Vagina (tissue), 2 donors: Measurements from ENCODE around the gene TP53RK. TPM values are rescaled to one million over a fixed set of nuclear protein-coding genes. Genes with fewer than 3 reads are reported as not detected.

Experiments
- DNase-seq, 2 donors: peaks; one replicate each; pipeline ENCODE4 v3.0.0-alpha.2; 2017; ENCODE audit errors: extremely low spot score in 2 of 2
- H3K27ac ChIP-seq: fragments of 200-600 bp; sonication (generic); one replicate; pipeline ENCODE4 v1.5.1; 2019
- H3K27me3 ChIP-seq: fragments of 200-600 bp; sonication (generic); one replicate; pipeline ENCODE4 v1.5.1; 2019
- H3K36me3 ChIP-seq, 2 donors: fragments of 200-600 bp; sonication (generic); one replicate each; pipeline ENCODE4 v1.5.1; 2017 to 2019
- H3K4me1 ChIP-seq: fragments of 200-600 bp; sonication (generic); one replicate; pipeline ENCODE4 v1.5.1; 2019
- H3K4me3 ChIP-seq, 2 donors: fragments of 200-600 bp; sonication (generic); 1 replicate in 1 of 2; 2 replicates in 1 of 2; pipeline ENCODE4 v1.5.1; 2016 to 2019
- H3K9me3 ChIP-seq: fragments of 200-600 bp; sonication (generic); one replicate; pipeline ENCODE4 v1.5.1; 2019
- CTCF ChIP-seq, 3 experiments: fragments of 450-650 bp in 2 of 3; fragments of 200-600 bp in 1 of 3; sonication (generic) in 1 of 3; IDR thresholded peaks; one replicate each; pipeline ENCODE4 v1.5.1; 2017 to 2019; ENCODE audit warnings: antibody characterized with exemption in 3 of 3, mild to moderate bottlenecking in 2 of 3, moderate library complexity in 2 of 3
- POLR2A ChIP-seq, 2 donors: fragments of 450-650 bp; IDR thresholded peaks; one replicate each; pipeline ENCODE4 v1.6.1; 2017; ENCODE audit warnings: antibody characterized with exemption in 2 of 2, mild to moderate bottlenecking in 2 of 2, moderate library complexity in 2 of 2
- POLR2AphosphoS5 ChIP-seq, 2 donors: sonication (generic); formaldehyde crosslinking; IDR thresholded peaks; one replicate each; pipeline ENCODE4 v1.9.0; 2017; ENCODE audit warnings: antibody characterized with exemption in 2 of 2, mild to moderate bottlenecking in 2 of 2, low read depth in 1 of 2; ENCODE audit not compliant: insufficient read depth in 1 of 2
- intact Hi-C: fragments of 100-400 bp; cut with DNase I; formaldehyde crosslinking; loops from one replicate; pipeline ENCODE4 v1.15.1; 2023
- total RNA-seq: library from RNA; depleted of rRNA; stranded (reverse); fragments of >200 nt; gene quantifications from one replicate; pipeline ENCODE4 v1.2.3, GENCODE V29; 2016

TP53RK gene
- total RNA-seq, 1 donor from 2014 or later, result 27.7 TPM

GRCh38 chr20:46724343-46724959, 35.2 kb upstream of the TP53RK start:
- Histone ChIP-seq H3K36me3 (peaks cover 0 to 10% of the 10 kb centered on the region in 2 donors), H3K27me3 (no peaks in the 10 kb centered on the region)

GRCh38 chr20:46723039-46723438, 33.8 kb upstream of the TP53RK start:
- no peaks in the 10 kb centered on the region for H3K27me3 ChIP-seq
- intact Hi-C loops, result no loop called here
- no peaks in the 10 kb centered on the region for H3K4me1 ChIP-seq
- H3K27ac ChIP-seq, result no peak overlapping the region
- no peak for DNase-seq
- TF ChIP-seq POLR2A (IDR thresholded peaks at IDR 0.05), result no peak
- TF ChIP-seq POLR2AphosphoS5 (IDR thresholded peaks at IDR 0.05; ENCODE audit: insufficient read depth in 1 of 2, low read depth in 1 of 2), result no peak
- no peak for TF ChIP-seq CTCF (IDR thresholded peaks at IDR 0.05)
- peaks cover 0 to 10% of the 10 kb centered on the region in 2 donors for H3K36me3 ChIP-seq
- H3K4me3 ChIP-seq, result no peak overlapping the region
- H3K9me3 ChIP-seq, result no peaks in the 10 kb centered on the region

More at GRCh38 chr20:46724343-46724959, 35.2 kb upstream of the TP53RK start:
- no peak for TF ChIP-seq POLR2AphosphoS5 (IDR thresholded peaks at IDR 0.05; ENCODE audit: insufficient read depth in 1 of 2, low read depth in 1 of 2)
- no peak for TF ChIP-seq CTCF (IDR thresholded peaks at IDR 0.05)
- TF ChIP-seq POLR2A (IDR thresholded peaks at IDR 0.05), result no peak
- DNase-seq, result no peak
- no peak overlapping the region for H3K4me3 ChIP-seq
- no peaks in the 10 kb centered on the region for H3K9me3 ChIP-seq
- H3K27ac ChIP-seq, result no peak overlapping the region
- no peaks in the 10 kb centered on the region for H3K4me1 ChIP-seq
- intact Hi-C loops, result no loop called here

- Histone ChIP-seq H3K36me3 (peaks cover 0 to 10% of the 10 kb centered on the region in 2 donors), H3K9me3 (no peaks in the 10 kb centered on the region), H3K27me3 (no peaks in the 10 kb centered on the region), H3K4me1 (no peaks in the 10 kb centered on the region), H3K4me3 (no peak overlapping the region), H3K27ac (no peak overlapping the region)
- no peak for TF ChIP-seq POLR2AphosphoS5 (IDR thresholded peaks at IDR 0.05; ENCODE audit: insufficient read depth in 1 of 2, low read depth in 1 of 2)
- no peak for TF ChIP-seq CTCF (IDR thresholded peaks at IDR 0.05)
- no peak for TF ChIP-seq POLR2A (IDR thresholded peaks at IDR 0.05)
- DNase-seq, result no peak
- intact Hi-C loops, result no loop called here
These were observed 33.2 kb upstream of the TP53RK start for GRCh38 chr20:46722450-46722849.

- Histone ChIP-seq H3K36me3 (peaks cover 0 to 10% of the 10 kb centered on the region in 2 donors), H3K4me3 (no peak overlapping the region), H3K27me3 (no peaks in the 10 kb centered on the region), H3K9me3 (no peaks in the 10 kb centered on the region), H3K27ac (no peak overlapping the region), H3K4me1 (no peaks in the 10 kb centered on the region)
- no peak for TF ChIP-seq CTCF (IDR thresholded peaks at IDR 0.05)
- TF ChIP-seq POLR2A (IDR thresholded peaks at IDR 0.05), result no peak
- TF ChIP-seq POLR2AphosphoS5 (IDR thresholded peaks at IDR 0.05; ENCODE audit: insufficient read depth in 1 of 2, low read depth in 1 of 2), result no peak
- DNase-seq, result no peak
- intact Hi-C loops, result no loop called here
These were observed 32.2 kb upstream of the TP53RK start for GRCh38 chr20:46721476-46721875.

GRCh38 chr20:46720776-46721425, 31.7 kb upstream of the TP53RK start:
- Histone ChIP-seq H3K27me3 (no peaks in the 10 kb centered on the region), H3K27ac (no peak overlapping the region)
- intact Hi-C loops, result no loop called here

More at GRCh38 chr20:46720776-46721425, 31.7 kb upstream of the TP53RK start:
- peaks cover 0 to 5% of the 10 kb centered on the region in 2 donors for H3K36me3 ChIP-seq
- H3K9me3 ChIP-seq, result no peaks in the 10 kb centered on the region
- no peaks in the 10 kb centered on the region for H3K4me1 ChIP-seq
- TF ChIP-seq POLR2AphosphoS5 (IDR thresholded peaks at IDR 0.05; ENCODE audit: insufficient read depth in 1 of 2, low read depth in 1 of 2), result no peak
- TF ChIP-seq POLR2A (IDR thresholded peaks at IDR 0.05), result no peak
- TF ChIP-seq CTCF (IDR thresholded peaks at IDR 0.05), result no peak
- no peak overlapping the region for H3K4me3 ChIP-seq
- no peak for DNase-seq
